Measurements from ENCODE around the gene WRAP73. TPM values are rescaled to one million over a fixed set of nuclear protein-coding genes. Genes with fewer than 3 reads are reported as not detected.

WRAP73 gene
- total RNA-seq, 1 experiment from 2014 or later, result 47.9 TPM

DNA sequence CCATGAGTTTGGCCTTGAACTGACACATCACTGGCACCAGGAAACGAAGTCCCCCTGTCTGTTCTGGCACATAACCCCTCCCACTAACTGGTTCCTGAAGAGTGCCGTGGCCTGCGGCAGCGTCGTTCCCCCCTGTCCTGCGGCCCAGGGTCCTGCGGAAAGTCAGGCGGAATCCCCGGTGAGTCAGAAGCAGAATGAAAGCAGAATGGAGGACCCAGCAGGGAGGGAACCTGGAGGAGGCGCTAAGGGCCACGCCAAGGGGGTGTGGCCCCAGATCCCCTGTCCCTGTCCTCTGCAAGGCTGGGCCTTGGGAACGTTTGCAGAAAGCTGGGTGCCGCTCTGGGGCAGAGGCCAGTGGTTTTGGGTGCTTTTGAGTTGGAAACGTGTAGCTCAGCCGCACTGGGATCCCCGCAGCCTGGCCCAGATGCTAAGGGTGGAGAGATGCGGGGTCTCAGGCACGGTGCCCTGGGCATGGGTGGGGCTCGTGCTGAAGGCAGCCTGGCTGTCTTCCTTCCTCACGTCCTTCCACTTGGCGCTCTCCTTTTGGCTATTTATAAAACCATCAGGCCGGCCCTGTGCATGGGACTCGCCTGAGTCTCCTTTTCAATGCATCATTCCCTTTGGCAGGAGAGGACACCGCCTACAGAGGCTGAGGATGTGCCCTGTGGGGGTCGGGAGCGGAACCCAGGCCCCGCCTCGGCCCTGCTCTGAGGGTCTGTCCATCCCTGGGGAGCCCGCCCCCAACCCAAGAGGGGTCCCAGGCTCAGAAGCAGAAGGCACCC is 38.6 kb upstream of the WRAP73 start:
- Histone ChIP-seq H3K27me3 (no peaks in the 10 kb centered on the region), H3K4me3 (no peak overlapping the region), H3K9me3 (replicated peaks) (no peaks in the 10 kb centered on the region), H3K27ac (no peak overlapping the region), H3K4me1 (peaks cover 32% of the 10 kb centered on the region), H3K36me3 (no peaks in the 10 kb centered on the region)
- DNase-seq, result no peak

DNA sequence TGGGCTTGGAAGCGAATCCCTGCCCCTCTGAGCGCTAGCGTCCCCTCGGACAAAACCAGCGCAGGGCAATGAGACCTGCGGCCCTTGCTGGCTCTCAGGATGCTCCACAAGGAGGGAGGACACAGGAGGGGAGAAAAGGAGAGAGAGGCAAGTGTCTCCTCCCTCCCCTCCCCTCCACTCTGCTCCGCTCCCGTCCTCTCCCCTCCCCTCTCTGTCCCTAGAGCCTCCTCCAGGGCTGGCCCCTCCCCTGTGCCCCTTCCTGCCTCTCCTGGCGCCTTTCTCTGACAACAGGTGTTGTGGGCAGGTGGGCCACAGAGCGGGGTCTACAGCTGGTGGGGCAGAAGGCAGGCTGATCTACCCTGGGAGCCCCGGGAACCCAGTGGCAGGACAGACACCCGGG is 37.6 kb upstream of the WRAP73 start:
- no peak for DNase-seq
- Histone ChIP-seq H3K27ac (no peak overlapping the region), H3K4me1 (peaks cover 27% of the 10 kb centered on the region), H3K27me3 (no peaks in the 10 kb centered on the region), H3K4me3 (no peak overlapping the region), H3K9me3 (replicated peaks) (no peaks in the 10 kb centered on the region), H3K36me3 (no peaks in the 10 kb centered on the region; the same call in 1 of the 2 replicates)

- Histone ChIP-seq H3K27ac (no peak overlapping the region), H3K4me3 (no peak overlapping the region), H3K27me3 (no peaks in the 10 kb centered on the region), H3K36me3 (no peaks in the 10 kb centered on the region; the same call in 1 of the 2 replicates), H3K9me3 (replicated peaks) (no peaks in the 10 kb centered on the region), H3K4me1 (peaks cover 15% of the 10 kb centered on the region)
- no peak for DNase-seq
These were observed 36.0 kb upstream of the WRAP73 start for GRCh38 chr1:3685906-3686305.

- no peak for DNase-seq
- H3K27me3 ChIP-seq, result no peaks in the 10 kb centered on the region
- peaks cover 11% of the 10 kb centered on the region; the same call in 1 of the 2 replicates for H3K4me1 ChIP-seq
- H3K9me3 ChIP-seq (replicated peaks), result no peaks in the 10 kb centered on the region
- no peak overlapping the region for H3K27ac ChIP-seq
- H3K36me3 ChIP-seq, result no peaks in the 10 kb centered on the region; the same call in 1 of the 2 replicates
- H3K4me3 ChIP-seq, result no peak overlapping the region
These were observed 35.3 kb upstream of the WRAP73 start for GRCh38 chr1:3685222-3685621.

GRCh38 chr1:3683992-3684391 is 34.1 kb upstream of the WRAP73 start:
- Histone ChIP-seq H3K27ac (no peak overlapping the region), H3K4me3 (no peak overlapping the region), H3K9me3 (replicated peaks) (no peaks in the 10 kb centered on the region), H3K36me3 (no peaks in the 10 kb centered on the region; the same call in 1 of the 2 replicates), H3K4me1 (peaks cover 5% of the 10 kb centered on the region; the same call in 1 of the 2 replicates), H3K27me3 (no peaks in the 10 kb centered on the region)
- no peak for DNase-seq

- Histone ChIP-seq H3K9me3 (replicated peaks) (no peaks in the 10 kb centered on the region), H3K36me3 (no peaks in the 10 kb centered on the region; the same call in 1 of the 2 replicates), H3K4me3 (no peak overlapping the region), H3K27me3 (no peaks in the 10 kb centered on the region), H3K4me1 (peaks cover 5% of the 10 kb centered on the region; the same call in 1 of the 2 replicates), H3K27ac (no peak overlapping the region)
- no peak for DNase-seq
These were observed 33.3 kb upstream of the WRAP73 start for GRCh38 chr1:3683197-3683596.

DNA sequence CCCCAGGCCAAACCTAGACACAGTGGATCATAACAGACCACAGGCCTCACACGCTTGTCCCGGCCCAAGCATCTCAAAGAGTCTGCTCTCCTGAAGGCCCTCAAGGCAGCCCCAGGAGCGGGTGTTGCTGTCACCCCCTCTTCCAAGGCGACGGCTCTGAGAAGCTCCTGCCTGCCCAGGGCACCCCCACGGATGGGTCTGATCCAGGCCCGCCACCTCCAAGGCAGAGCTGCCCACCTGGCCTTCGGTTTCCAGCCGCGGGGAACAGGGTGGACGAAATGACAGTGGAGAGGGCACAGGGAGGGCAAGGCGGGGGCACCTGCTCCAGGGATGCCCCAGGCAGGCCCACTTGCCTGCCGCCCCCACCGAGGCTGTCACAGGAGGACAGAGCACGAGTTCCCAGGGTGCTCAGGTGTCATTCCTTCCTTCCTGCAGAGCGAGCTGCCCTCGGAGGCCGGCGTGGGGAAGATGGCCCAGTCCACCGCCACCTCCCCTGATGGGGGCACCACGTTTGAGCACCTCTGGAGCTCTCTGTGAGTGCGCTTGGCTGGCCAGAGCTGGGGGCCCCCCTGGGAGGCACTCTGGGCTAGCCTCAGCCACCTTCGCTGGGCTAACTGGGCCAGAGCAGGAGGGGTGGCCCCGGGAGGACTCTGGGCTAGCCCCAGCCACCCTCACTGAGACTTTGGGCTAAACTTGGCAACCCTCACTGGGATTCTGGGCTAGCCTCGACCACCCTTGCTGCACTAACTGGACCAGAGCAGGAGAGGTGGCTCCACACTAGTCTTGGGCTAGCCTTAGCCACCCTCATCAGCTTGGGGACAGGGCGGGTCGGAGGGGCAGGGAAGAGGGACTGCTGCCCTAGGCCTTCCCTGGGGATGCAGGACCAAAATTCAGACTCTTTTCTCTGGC is 32.2 kb upstream of the WRAP73 start:
- no peak for DNase-seq
- no peaks in the 10 kb centered on the region; the same call in 1 of the 2 replicates for H3K36me3 ChIP-seq
- H3K4me1 ChIP-seq, result peaks cover 5% of the 10 kb centered on the region; the same call in 1 of the 2 replicates
- no peaks in the 10 kb centered on the region for H3K27me3 ChIP-seq
- no peak overlapping the region for H3K27ac ChIP-seq
- no peaks in the 10 kb centered on the region for H3K9me3 ChIP-seq (replicated peaks)
- H3K4me3 ChIP-seq, result no peak overlapping the region

GRCh38 chr1:3681231-3681897 is 31.5 kb upstream of the WRAP73 start:
- no peaks in the 10 kb centered on the region for H3K27me3 ChIP-seq
- no peak overlapping the region for H3K27ac ChIP-seq
- H3K4me1 ChIP-seq, result peaks cover 8% of the 10 kb centered on the region
- no peaks in the 10 kb centered on the region for H3K9me3 ChIP-seq (replicated peaks)
- no peaks in the 10 kb centered on the region; the same call in 1 of the 2 replicates for H3K36me3 ChIP-seq
- no peak overlapping the region for H3K4me3 ChIP-seq
- no peak for DNase-seq

DNA sequence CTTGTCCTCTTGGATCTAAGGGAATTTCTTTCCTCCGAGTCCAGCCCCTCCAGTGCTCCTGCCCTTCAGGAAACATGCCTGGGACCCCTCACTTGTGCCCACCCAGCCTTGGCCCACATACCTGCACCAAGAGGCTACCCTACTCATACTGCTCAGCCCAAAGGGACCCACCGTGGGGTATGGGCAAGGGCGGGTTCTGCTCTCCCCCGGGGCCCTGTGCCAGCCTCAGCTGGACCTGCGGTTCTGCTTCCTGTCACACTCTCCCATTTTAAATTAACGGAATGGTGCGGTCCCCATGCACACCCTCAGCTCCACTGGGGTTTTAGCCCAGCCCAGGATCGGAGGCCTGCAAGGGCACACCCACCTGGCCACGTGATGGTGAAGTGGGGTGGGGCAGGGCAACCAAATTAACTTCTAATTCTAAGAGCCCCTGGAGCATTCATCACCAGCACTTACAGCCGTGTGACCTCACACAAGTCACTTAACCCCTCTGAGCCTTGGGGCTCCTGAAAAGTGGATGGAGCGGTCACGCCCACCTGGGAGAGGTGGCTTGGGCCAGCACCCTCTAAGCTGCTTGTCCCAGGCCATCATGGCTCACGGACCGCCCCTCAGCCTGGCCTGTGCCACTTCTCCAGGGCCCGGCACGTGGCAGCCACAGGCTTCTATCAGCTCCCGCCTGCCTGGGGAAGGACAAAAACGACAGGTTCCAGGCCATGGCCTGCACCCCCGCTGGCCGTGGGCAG is 30.8 kb upstream of the WRAP73 start:
- H3K4me1 ChIP-seq, result peaks cover 8% of the 10 kb centered on the region
- H3K27me3 ChIP-seq, result no peaks in the 10 kb centered on the region
- H3K4me3 ChIP-seq, result no peak overlapping the region
- H3K36me3 ChIP-seq, result no peaks in the 10 kb centered on the region; the same call in 1 of the 2 replicates
- DNase-seq, result no peak
- H3K27ac ChIP-seq, result no peak overlapping the region
- no peaks in the 10 kb centered on the region for H3K9me3 ChIP-seq (replicated peaks)

GRCh38 chr1:3679799-3680453 is 30.0 kb upstream of the WRAP73 start:
- no peak overlapping the region for H3K27ac ChIP-seq
- no peaks in the 10 kb centered on the region for H3K27me3 ChIP-seq
- peaks cover 8% of the 10 kb centered on the region for H3K4me1 ChIP-seq
- no peak for DNase-seq
- H3K4me3 ChIP-seq, result no peak overlapping the region
- no peaks in the 10 kb centered on the region; the same call in 1 of the 2 replicates for H3K36me3 ChIP-seq
- H3K9me3 ChIP-seq (replicated peaks), result no peaks in the 10 kb centered on the region

GRCh38 chr1:3679098-3679555 is 29.2 kb upstream of the WRAP73 start:
- H3K9me3 ChIP-seq (replicated peaks), result no peaks in the 10 kb centered on the region
- no peak overlapping the region for H3K4me3 ChIP-seq
- no peaks in the 10 kb centered on the region; the same call in 1 of the 2 replicates for H3K36me3 ChIP-seq
- no peak for DNase-seq
- H3K27me3 ChIP-seq, result no peaks in the 10 kb centered on the region
- H3K27ac ChIP-seq, result no peak overlapping the region
- peaks cover 14% of the 10 kb centered on the region for H3K4me1 ChIP-seq

- DNase-seq, result no peak
- Histone ChIP-seq H3K27ac (no peak overlapping the region), H3K27me3 (no peaks in the 10 kb centered on the region), H3K9me3 (replicated peaks) (no peaks in the 10 kb centered on the region), H3K4me1 (peaks cover 20% of the 10 kb centered on the region), H3K36me3 (no peaks in the 10 kb centered on the region; the same call in 1 of the 2 replicates), H3K4me3 (no peak overlapping the region)
These were observed 28.6 kb upstream of the WRAP73 start for GRCh38 chr1:3678361-3679097.

- DNase-seq, result no peak
- Histone ChIP-seq H3K27ac (no peak overlapping the region), H3K9me3 (replicated peaks) (no peaks in the 10 kb centered on the region), H3K36me3 (no peaks in the 10 kb centered on the region), H3K27me3 (no peaks in the 10 kb centered on the region), H3K4me3 (no peak overlapping the region), H3K4me1 (peaks cover 22% of the 10 kb centered on the region)
These were observed 27.6 kb upstream of the WRAP73 start for GRCh38 chr1:3677484-3677883.

Data from SJCRH30 (cell line).